GM19468 (cell line): ENCODE data around the gene ZP2.
"Not testable (repeated sequence)": the region's sequence is repeated elsewhere in the genome, so short reads cannot be mapped to it uniquely, and the experiment has no call there.

Experiments used
- ATAC-seq: cut with Tn5 transposase; IDR thresholded peaks from one replicate; pipeline ENCODE4 v1.9.1; 2021; ENCODE audit warnings: mild to moderate bottlenecking, moderate library complexity, moderate number of reproducible peaks; ENCODE audit not compliant: unreplicated experiment; ENCODE audit errors: extremely low read depth

The ZP2 gene

GRCh38 chr16:21218153-21218552, 6.8 kb upstream of the ZP2 start:
- no peak for ATAC-seq

DNA sequence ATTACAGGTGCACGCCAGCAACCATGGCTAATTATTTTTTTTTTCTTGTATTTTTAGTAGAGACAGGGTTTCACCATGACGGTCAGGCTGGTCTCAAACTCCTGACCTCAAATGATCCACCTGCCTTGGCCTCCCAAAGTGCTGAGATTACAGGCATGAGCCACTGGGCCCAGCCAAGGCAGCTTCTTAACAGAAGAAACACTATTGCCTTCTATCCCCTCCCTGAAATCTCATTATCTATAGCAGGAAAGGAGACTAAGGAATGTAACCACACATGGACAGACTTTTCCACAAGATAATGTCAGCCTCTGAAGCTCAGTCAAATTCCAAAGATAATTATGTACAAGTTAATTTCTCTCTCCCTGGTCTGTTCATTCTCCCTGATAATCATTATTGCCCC, 5.7 kb upstream of the ZP2 start:
- ATAC-seq, result no peak

GRCh38 chr16:21214086-21214485, 2.7 kb upstream of the ZP2 start:
- no peak for ATAC-seq

GRCh38 chr16:21208446-21209230, 2.7 kb downstream of the ZP2 start:
- no peak for ATAC-seq

- ATAC-seq, result no peak
Observed at GRCh38 chr16:21206550-21206949, 4.8 kb downstream of the ZP2 start.

DNA sequence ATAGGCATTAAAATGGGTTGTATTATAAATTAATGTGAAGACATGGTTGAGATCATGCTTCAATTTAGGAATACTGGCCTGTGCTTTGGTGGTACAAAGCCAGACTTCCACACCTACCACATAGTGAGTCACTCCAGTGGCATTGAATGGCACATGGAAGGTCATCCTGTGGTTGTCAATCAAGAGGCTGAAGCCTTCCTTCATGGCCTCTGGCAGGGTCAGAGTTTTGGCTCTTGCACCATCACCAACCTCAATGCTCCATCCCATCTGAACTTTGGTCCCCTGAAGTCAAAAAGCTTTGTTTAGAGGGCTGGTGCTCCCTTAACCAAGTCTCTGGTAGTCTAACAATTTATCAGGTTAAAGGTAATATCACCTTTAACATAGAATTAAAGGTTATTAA, 6.1 kb downstream of the ZP2 start:
- no peak for ATAC-seq

DNA sequence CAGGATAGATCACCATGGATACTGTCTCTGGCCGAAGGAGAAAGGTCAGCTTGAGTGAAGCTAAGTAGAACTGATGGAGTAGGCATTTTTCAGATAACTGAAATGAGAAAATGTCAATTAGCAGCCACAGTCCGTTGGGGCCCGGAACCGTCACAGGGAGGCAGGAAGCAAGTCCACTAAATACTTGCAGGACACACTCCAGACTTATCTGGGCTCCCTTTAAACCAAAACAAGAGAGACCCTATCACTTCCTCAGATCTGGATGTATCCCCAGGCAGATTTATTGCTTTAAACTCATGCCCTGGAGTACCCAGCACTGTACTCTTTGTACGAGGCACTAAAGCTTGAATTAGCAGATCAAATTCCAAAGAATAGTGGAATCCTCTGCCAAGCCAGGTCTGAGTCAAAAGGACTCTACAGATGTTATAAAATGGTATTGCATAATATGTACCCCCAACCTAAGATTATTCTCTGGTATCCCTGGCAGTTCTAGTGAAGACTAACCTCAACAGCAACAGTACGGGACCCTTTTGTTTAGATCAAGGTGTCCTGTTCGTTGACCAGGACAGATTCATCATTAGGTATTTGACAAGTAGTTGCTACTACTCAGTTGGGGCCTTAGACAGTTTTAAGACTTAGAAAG, 8.1 kb downstream of the ZP2 start:
- ATAC-seq, result no peak

DNA sequence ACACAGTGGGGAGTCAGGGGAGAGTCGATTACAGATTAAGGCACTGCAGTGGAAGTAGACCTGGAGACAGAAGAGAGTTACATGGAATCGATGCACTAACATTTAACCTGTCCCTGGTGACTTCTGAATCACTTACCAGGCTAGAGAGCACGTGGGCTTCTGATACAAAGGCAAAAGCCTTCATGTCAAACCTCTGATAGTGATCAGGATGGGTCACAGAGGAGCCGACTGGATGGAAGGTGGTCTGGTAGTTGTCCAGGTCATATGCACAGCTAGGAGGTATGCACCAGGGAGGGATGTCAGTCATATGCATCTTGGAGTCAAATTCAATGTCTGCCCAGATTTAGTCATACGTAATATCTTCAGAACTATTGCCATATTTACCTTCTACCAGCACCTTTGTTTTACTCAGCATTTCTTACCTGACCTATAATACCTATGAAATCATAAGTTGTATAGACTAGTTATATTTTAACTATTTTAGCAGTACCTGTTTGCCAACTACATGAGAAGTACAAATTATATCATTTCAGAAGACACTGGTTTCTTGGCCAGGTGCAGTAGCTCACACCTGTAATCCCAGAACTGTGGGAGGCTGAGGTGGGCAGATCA, 11.7 kb downstream of the ZP2 start:
- ATAC-seq, result no peak

DNA sequence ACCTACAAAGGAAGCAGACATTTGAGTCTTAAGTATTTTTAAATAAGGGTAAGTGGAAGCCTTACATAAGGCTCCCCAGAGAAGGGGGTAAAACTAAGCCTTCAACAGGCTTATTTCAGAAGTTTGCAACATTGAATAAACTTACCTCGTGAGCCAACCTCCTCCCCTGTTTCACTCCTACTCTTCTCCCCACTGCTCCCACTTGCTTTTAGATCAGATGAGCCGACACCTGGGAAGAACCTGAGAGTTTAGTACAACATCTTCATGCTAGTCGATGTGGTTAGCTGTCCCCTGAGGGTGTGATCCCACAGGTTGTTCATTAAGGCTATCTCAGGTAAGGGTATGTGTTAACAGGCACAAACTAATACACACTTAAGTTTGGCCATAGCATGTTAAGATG, 13.8 kb downstream of the ZP2 start:
- no peak for ATAC-seq

DNA sequence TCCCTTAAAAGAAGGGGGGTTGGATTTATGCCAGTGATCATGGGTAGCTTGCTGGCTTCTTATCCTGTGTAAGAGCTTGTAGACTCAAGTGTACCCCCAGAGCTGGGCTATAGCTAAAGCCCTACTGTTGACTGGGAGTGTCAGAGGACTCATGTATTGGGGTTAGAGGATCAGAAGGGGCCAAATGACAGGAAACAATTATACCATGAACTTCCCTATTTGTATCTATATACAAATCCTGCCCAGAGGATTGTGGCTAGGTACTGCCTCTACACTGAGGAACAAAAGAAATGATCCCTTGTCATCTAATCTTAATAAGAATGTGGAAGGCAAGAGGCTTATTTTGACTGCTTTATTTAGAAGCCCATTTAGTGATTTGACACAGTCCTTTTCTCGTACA, 14.3 kb downstream of the ZP2 start:
- ATAC-seq, result no peak

DNA sequence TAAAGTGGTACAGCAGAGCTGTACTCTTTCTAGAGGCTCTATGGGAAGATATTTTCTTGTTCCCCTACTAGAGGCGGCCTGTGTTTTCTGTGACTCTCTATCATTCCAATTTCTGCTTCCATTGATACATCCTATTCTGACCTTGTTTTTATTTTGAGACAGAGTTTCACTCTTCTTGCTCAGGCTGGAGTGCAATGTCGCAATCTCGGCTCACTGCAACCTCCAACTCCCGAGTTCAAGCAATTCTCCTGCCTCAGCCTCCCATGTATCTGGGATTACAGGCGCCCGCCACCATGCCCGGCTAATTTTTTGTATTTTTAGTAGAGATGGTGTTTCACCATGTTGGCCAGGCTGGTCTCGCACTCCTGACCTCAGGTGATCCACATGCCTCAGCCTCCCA, 16.0 kb downstream of the ZP2 start:
- not testable (repeated sequence) for ATAC-seq

- ATAC-seq, result no peak
Observed at GRCh38 chr16:21194771-21195301, 16.5 kb downstream of the ZP2 start.

DNA sequence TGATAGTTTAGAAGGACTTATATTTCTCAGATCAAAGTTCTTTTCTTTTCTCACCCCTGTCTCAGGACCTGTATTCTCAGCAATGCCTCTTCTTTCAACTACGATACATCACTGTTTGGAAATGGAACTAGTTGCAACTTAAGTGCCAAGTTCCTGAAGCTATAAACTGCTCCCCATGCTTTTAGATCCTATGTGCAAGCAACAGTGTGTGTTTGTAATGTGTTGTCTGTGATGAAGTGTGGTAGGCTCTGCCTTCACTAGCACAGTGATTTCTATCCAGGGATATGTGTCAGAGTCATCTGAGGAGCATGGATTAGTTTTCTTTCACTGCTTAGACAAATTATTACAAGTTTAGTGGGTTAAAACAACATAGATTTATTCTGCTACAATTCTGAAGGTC, 18.4 kb downstream of the ZP2 start:
- ATAC-seq, result no peak

DNA sequence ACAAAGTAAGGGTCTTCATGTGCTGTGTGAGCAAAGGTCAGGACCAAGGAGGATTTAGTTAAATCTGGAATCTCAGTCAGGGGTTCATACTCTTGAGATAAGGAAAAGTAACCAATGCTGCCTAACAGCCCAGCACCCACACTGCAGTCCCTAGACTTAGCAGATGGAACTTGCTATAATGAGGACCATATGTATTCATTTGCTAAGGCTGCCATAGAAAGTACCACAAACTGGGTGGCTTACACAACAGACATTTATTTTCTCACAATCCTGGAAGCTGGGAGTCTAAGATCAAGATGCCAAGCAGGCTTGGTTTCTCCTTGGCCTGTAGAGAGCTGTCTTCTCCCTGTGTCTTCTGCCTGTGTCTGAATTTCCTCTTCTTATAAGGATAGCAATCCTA, 20.8 kb downstream of the ZP2 start:
- ATAC-seq, result no peak

DNA sequence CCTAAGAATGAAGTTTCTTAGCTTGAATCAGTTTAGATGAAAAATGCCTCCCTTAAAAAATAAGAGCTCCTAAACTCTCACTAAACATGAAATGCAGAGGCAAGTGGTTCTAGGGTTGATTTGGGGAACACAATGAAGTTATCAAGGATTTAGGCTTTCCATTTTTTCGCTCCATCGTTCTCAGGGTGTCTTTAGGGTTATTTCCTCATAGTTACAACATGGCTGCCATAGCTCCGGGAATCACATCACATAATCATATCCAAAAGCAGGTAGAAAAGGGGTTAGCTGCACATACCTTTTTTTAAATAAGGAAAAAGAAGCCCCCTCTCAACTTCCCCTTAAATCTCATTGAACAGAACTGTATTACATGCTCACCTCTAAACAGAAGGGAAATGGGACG, 21.4 kb downstream of the ZP2 start:
- no peak for ATAC-seq

DNA sequence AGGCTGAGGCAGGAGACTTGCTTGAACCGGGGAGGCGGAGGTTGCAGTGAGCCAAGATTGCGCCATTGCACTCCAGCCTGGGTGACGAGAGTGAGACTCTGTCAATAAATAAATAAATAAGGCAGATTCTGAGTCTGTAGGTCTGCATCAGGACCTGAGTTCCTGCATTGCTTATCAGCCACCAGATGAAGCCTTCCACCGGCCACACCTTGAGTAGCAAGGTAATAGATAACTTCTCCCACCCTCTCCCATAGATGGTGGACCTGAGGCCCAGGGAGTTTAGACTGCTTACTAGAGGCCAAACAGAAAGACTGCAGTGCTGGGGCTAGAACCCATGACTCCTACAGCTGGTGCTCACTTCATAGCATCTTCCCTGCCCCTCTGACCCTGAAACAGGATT, 22.1 kb downstream of the ZP2 start:
- ATAC-seq, result no peak

DNA sequence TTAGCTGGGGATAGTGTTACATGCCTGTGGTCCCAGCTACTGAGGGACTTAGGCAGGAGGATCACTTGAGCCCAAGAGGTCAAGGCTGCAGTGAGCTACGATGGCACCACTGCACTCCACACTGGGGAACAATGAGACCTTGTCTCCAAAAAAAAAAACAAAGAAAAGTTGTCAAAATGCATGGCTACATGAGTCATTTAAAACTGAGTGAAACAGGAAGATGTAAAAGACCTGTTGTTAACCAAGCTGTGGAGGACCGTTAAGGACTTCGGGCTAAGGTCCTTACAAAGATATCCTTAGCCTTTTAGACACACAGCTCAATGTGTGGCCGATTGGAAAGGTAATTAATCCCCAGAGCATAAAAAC, 25.1 kb downstream of the ZP2 start:
- ATAC-seq, result no peak

GRCh38 chr16:21185659-21186325, 25.6 kb downstream of the ZP2 start:
- no peak for ATAC-seq

DNA sequence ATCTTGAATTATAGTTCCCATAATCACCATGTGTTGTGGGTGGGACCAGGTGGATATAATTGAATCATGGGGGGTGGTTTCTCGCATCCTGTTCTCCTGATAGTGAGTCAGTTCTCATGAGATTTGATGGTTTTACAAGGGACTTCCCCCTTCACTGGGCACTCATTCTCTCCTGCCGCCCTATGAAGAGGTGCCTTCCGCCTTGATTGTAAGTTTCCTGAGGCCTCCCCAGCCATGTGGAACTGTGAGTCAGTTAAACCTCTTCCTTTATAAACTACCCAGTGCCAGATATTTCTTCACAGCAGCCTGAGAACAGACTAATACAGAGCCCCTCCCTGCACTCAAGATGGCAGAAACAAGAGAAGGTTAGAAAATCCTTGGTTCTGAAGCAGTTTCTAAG, 26.5 kb downstream of the ZP2 start:
- no peak for ATAC-seq

- ATAC-seq, result no peak
Observed at GRCh38 chr16:21183995-21184394, 27.4 kb downstream of the ZP2 start.

GRCh38 chr16:21179983-21180365, 31.4 kb downstream of the ZP2 start:
- no peak for ATAC-seq
